DOHH2 (cell line): ENCODE data around the gene CFI.

Source experiments
- H3F3A ChIP-seq: fragments of 200-600 bp; sonication (generic), shearing (Covaris generic); 2 replicates; pipeline ENCODE4 v1.6.0; 2016; ENCODE audit warnings: antibody characterized with exemption, mild to moderate bottlenecking; ENCODE audit not compliant: control insufficient read depth, insufficient read depth
- H3K27ac ChIP-seq: fragments of 200-600 bp; sonication (generic); 2 replicates; pipeline ENCODE4 v1.5.1; 2014; ENCODE audit warnings: low read depth, mild to moderate bottlenecking, low read length, moderate library complexity
- H3K27me3 ChIP-seq: fragments of 200-600 bp; sonication (generic); 2 replicates; pipeline ENCODE4 v1.6.1; 2014; ENCODE audit warnings: mild to moderate bottlenecking, low read length, mixed read lengths; ENCODE audit not compliant: control insufficient read depth
- H3K36me3 ChIP-seq: fragments of 200-600 bp; sonication (generic); 2 replicates; pipeline ENCODE4 v1.6.1; 2014; ENCODE audit warnings: mild to moderate bottlenecking, low read length, moderate library complexity, mixed read lengths; ENCODE audit not compliant: control insufficient read depth
- H3K4me1 ChIP-seq: fragments of 200-600 bp; sonication (generic); 2 replicates; pipeline ENCODE4 v1.6.1; 2014; ENCODE audit warnings: mild to moderate bottlenecking, low read length, mixed read lengths; ENCODE audit not compliant: control insufficient read depth
- H3K4me2 ChIP-seq: fragments of 200-600 bp; sonication (generic); 2 replicates; pipeline ENCODE4 v1.6.0; 2014; ENCODE audit warnings: mild to moderate bottlenecking, low read length, moderate library complexity
- H3K4me3 ChIP-seq: fragments of 200-600 bp; sonication (generic); 2 replicates; pipeline ENCODE4 v1.5.1; 2014; ENCODE audit warnings: mild to moderate bottlenecking, low read length, mixed read lengths
- H3K79me2 ChIP-seq: fragments of 200-600 bp; sonication (generic); 2 replicates; pipeline ENCODE4 v1.6.1; 2014; ENCODE audit warnings: mild to moderate bottlenecking, low read length, mixed read lengths; ENCODE audit not compliant: control insufficient read depth
- H3K9me2 ChIP-seq: fragments of 200-600 bp; sonication (generic); replicated peaks from 2 replicates; pipeline ENCODE4 v1.6.1; 2014; ENCODE audit warnings: mild to moderate bottlenecking, low read length, mixed read lengths; ENCODE audit not compliant: control insufficient read depth
- H3K9me3 ChIP-seq: fragments of 200-600 bp; sonication (generic); 2 replicates; pipeline ENCODE4 v1.6.1; 2014; ENCODE audit warnings: antibody characterized with exemption, low read length, mixed read lengths; ENCODE audit not compliant: control insufficient read depth, insufficient read depth
- H4K20me1 ChIP-seq: fragments of 200-600 bp; sonication (generic); 2 replicates; pipeline ENCODE4 v1.6.0; 2014; ENCODE audit warnings: low read depth, mild to moderate bottlenecking, antibody characterized with exemption, low read length, moderate library complexity; ENCODE audit not compliant: control insufficient read depth, insufficient read depth
- CTCF ChIP-seq: fragments of 200-600 bp; sonication (generic); IDR thresholded peaks from one replicate; pipeline ENCODE4 v1.5.1; 2014; ENCODE audit warnings: antibody characterized with exemption, mild to moderate bottlenecking, low read depth, low read length; ENCODE audit not compliant: poor library complexity, severe bottlenecking
- EZH2phosphoT487 ChIP-seq: fragments of 200-600 bp; sonication (generic); IDR thresholded peaks from 2 replicates; pipeline ENCODE4 v1.6.1; 2017; ENCODE audit warnings: borderline replicate concordance, mild to moderate bottlenecking, antibody characterized with exemption, low read length, moderate library complexity, mixed read lengths

The CFI gene

GRCh38 chr4:109698656-109699055 is 103.1 kb downstream of the CFI start:
- no peaks in the 10 kb centered on the region for H4K20me1 ChIP-seq
- no peaks in the 10 kb centered on the region for H3K36me3 ChIP-seq
- TF ChIP-seq CTCF (no peak), EZH2phosphoT487 (no peak)
- no peaks in the 10 kb centered on the region for H3K9me2 ChIP-seq
- H3K27me3 ChIP-seq = no peaks in the 10 kb centered on the region
- peaks cover 23% of the 10 kb centered on the region for H3K4me1 ChIP-seq
- H3K27ac ChIP-seq = no peak overlapping the region
- H3K4me2 ChIP-seq = no peak overlapping the region
- no peaks in the 10 kb centered on the region for H3K79me2 ChIP-seq
- H3F3A ChIP-seq = peaks cover 7% of the 10 kb centered on the region; the same call in 1 of the 2 replicates
- H3K4me3 ChIP-seq = no peak overlapping the region
- no peaks in the 10 kb centered on the region for H3K9me3 ChIP-seq

GRCh38 chr4:109691411-109691920 is 110.3 kb downstream of the CFI start:
- Histone ChIP-seq H3F3A (peaks cover 7% of the 10 kb centered on the region), H3K4me2 (no peak overlapping the region), H3K36me3 (peaks cover 47% of the 10 kb centered on the region), H3K79me2 (no peaks in the 10 kb centered on the region), H4K20me1 (no peaks in the 10 kb centered on the region), H3K9me2 (no peaks in the 10 kb centered on the region), H3K4me3 (no peak overlapping the region), H3K27ac (no peak overlapping the region), H3K27me3 (no peaks in the 10 kb centered on the region), H3K4me1 (peaks cover 11% of the 10 kb centered on the region), H3K9me3 (no peaks in the 10 kb centered on the region)
- TF ChIP-seq EZH2phosphoT487 = no peak
